ENCODE results near the gene CCL25.

The CCL25 gene

DNA sequence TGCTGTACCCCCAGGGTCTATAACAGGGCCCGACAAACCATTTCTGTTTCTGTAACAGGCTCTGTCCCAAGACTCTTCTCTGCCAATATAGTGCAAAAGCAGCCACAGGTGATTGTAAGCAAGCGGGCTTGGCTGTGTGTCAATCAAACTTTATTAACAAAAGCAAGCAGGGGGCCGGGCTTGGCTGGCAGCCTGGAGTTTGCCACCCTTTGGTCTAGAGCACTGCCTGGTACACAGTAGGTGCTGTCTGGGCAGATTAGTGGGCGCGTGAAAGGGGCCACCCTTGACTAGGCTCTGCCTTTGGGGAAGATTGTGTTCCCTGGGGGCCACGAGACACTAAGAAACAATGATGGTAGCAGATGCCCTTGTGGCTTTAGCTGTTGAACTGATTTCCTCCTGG, 27.4 kb downstream of the CCL25 start:
- Mint-ChIP-seq H3K4me1 (no peaks in the 10 kb centered on the region), H3K27ac (no peak overlapping the region), H3K36me3 (ENCODE audit: low read depth) (peaks cover 59% of the 10 kb centered on the region), H3K4me3 (no peak overlapping the region), H3K27me3 (ENCODE audit: low read depth) (no peaks in the 10 kb centered on the region), H3K9me3 (peaks cover 3% of the 10 kb centered on the region)
- TF ChIP-seq, protein P1, sequence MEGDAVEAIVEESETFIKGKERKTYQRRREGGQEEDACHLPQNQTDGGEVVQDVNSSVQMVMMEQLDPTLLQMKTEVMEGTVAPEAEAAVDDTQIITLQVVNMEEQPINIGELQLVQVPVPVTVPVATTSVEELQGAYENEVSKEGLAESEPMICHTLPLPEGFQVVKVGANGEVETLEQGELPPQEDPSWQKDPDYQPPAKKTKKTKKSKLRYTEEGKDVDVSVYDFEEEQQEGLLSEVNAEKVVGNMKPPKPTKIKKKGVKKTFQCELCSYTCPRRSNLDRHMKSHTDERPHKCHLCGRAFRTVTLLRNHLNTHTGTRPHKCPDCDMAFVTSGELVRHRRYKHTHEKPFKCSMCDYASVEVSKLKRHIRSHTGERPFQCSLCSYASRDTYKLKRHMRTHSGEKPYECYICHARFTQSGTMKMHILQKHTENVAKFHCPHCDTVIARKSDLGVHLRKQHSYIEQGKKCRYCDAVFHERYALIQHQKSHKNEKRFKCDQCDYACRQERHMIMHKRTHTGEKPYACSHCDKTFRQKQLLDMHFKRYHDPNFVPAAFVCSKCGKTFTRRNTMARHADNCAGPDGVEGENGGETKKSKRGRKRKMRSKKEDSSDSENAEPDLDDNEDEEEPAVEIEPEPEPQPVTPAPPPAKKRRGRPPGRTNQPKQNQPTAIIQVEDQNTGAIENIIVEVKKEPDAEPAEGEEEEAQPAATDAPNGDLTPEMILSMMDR (IDR thresholded peaks at IDR 0.05; ENCODE audit: unreplicated experiment in 3 of 3): no peak

DNA sequence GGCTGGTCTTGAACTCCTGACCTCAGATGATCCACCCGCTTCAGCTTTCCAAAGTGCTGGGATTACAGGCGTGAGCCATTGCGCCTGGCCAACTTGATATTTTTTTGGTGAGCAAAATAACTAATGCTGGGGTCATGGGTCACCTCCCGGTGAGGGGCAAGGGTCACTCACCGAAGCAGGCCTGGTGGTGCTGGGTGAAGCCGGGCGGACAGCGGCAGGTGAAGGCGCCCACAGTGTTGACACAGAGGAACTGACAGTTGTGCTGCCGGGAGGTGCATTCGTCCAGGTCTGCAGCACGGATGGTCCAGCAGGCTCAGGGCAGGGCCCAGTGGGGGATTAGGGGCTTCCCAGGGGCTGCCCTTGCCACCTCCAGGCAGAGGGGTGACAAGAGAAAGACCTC, 28.3 kb downstream of the CCL25 start:
- peaks cover 53% of the 10 kb centered on the region for H3K36me3 Mint-ChIP-seq (ENCODE audit: low read depth)
- peaks cover 3% of the 10 kb centered on the region for H3K9me3 Mint-ChIP-seq
- H3K4me1 Mint-ChIP-seq: no peaks in the 10 kb centered on the region
- TF ChIP-seq, protein P1 (IDR thresholded peaks at IDR 0.05; ENCODE audit: unreplicated experiment in 3 of 3): no peak
- no peak overlapping the region for H3K4me3 Mint-ChIP-seq
- H3K27ac Mint-ChIP-seq: no peak overlapping the region
- no peaks in the 10 kb centered on the region for H3K27me3 Mint-ChIP-seq (ENCODE audit: low read depth)

DNA sequence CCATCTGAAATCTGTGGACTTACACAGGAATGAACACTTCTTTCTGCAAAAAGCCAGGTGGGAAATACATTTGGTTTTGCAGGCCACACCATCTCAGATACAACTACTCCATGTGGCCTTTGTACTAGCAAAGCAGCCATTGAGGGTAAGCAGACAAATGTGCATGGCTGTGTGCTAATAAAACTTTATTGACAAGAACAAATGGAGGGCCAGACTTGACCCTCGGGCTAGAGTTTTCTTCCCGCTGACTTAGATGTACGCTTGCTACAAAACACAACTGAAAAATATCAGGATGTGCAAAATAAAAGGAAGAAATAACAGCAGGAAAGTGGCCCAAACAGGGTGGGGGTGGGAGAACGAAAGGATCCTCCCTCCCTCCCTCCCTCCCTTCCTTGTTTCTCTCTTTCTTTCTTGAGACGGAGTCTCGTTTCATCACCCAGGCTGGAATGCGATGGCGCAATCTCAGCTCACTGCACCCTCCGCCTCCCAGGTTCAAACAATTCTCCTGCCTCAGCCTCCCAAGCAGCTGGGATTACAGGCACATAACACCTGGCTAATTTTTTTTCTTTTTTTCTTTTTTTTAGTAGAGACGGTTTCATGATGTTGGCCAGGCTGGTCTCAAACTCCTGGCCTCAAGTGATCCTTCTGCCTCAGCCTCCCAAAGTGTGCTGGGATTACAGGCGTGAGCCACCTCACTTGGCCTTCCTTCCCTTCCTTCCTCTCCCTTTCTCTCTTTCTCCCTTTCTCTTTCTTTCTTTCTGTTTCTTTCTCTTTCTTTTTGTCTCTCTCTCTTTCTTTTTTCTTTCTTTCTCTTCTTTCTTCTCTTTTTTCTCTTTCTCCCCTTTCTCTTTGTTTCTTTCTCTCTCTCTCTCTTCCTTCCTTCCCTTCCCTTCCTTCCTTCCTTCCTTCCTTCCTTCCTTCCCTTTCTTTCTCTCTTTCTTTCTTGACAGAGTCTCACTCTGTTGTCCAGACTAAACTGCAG, 29.3 kb downstream of the CCL25 start:
- no peak overlapping the region for H3K4me3 Mint-ChIP-seq

DNA sequence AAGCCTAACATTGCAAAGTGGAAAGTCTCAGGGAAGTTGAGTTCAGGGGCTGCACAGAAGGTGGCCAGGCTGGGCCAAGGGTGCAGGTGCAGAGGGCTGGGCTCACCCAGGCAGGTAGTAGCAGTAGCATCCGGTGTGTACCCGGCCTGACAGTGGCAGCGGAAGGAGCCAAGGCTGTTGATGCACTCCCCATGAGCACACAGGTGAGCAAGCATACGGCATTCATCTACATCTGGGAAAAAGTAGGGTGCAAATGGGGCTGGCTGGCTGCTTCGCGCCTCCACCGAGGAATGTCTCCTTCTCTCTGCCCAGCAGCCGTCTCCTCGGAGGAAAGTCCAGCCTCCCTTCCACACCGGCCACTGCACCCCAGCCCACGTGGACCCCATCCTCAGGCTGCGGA, 30.6 kb downstream of the CCL25 start:
- peaks cover 55% of the 10 kb centered on the region for H3K36me3 Mint-ChIP-seq (ENCODE audit: low read depth)
- H3K27me3 Mint-ChIP-seq (ENCODE audit: low read depth): no peaks in the 10 kb centered on the region
- TF ChIP-seq, protein P1 (IDR thresholded peaks at IDR 0.05; ENCODE audit: unreplicated experiment in 3 of 3): no peak
- no peaks in the 10 kb centered on the region for H3K4me1 Mint-ChIP-seq
- no peak overlapping the region for H3K27ac Mint-ChIP-seq
- H3K4me3 Mint-ChIP-seq: no peak overlapping the region
- H3K9me3 Mint-ChIP-seq: peaks cover 3% of the 10 kb centered on the region

More for the DNA sequence above, 29.3 kb downstream of the CCL25 start:
- TF ChIP-seq, protein P1 (IDR thresholded peaks at IDR 0.05; ENCODE audit: unreplicated experiment in 3 of 3): no peak
- Mint-ChIP-seq H3K27ac (no peak overlapping the region), H3K36me3 (ENCODE audit: low read depth) (peaks cover 49% of the 10 kb centered on the region), H3K27me3 (ENCODE audit: low read depth) (no peaks in the 10 kb centered on the region), H3K4me1 (no peaks in the 10 kb centered on the region), H3K9me3 (peaks cover 3% of the 10 kb centered on the region)

DNA sequence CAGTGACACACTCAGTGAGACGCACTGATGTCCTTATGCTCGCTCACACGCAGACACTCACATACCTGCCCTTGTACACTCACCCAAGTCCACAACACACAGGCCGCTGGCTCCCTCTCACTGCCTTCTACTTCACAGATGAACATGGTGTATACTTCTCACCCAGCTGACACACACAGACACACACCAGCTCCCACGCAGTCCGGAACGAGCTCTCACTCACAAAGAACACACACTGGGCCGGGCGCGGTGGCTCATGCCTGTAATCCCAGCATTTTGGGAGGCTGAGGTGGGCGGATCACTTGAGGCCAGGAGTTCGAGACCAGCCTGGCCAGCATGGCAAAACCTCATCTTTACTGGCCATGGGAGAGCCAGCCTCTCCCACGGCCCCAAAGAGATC, 31.6 kb downstream of the CCL25 start:
- Mint-ChIP-seq H3K36me3 (ENCODE audit: low read depth) (peaks cover 51% of the 10 kb centered on the region), H3K4me1 (no peaks in the 10 kb centered on the region), H3K9me3 (peaks cover 3% of the 10 kb centered on the region), H3K4me3 (no peak overlapping the region), H3K27ac (no peak overlapping the region), H3K27me3 (ENCODE audit: low read depth) (no peaks in the 10 kb centered on the region)
- TF ChIP-seq, protein P1 (IDR thresholded peaks at IDR 0.05; ENCODE audit: unreplicated experiment in 3 of 3): no peak
